Activated T-cell treated with anti-CD3 and anti-CD28 coated beads, Interleukin-2, amount 50 U/mL, for 1 hour (primary cell): Measurements from ENCODE around the gene MYBPHL.
A peak's percentile ranks its signal among the peaks of the same experiment; 100 is the strongest.

Experiments used
- DNase-seq: peaks from one replicate; pipeline ENCODE4 v3.0.0-alpha.2; 2020

The MYBPHL gene

DNA sequence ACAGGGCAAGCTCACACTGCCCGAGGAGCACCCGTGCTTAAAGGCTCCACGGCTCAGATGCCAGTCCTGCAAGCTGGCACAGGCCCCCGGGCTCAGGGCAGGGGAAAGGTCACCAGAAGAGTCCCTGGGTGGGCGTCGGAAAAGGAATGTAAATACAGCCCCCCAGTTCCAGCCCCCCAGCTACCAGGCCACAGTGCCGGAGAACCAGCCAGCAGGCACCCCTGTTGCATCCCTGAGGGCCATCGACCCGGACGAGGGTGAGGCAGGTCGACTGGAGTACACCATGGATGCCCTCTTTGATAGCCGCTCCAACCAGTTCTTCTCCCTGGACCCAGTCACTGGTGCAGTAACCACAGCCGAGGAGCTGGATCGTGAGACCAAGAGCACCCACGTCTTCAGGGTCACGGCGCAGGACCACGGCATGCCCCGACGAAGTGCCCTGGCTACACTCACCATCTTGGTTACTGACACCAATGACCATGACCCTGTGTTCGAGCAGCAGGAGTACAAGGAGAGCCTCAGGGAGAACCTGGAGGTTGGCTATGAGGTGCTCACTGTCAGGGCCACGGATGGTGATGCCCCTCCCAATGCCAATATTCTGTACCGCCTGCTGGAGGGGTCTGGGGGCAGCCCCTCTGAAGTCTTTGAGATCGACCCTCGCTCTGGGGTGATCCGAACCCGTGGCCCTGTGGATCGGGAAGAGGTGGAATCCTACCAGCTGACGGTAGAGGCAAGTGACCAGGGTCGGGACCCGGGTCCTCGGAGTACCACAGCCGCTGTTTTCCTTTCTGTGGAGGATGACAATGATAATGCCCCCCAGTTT lies 56.1 kb downstream of the MYBPHL start:
- no peak for DNase-seq

DNA sequence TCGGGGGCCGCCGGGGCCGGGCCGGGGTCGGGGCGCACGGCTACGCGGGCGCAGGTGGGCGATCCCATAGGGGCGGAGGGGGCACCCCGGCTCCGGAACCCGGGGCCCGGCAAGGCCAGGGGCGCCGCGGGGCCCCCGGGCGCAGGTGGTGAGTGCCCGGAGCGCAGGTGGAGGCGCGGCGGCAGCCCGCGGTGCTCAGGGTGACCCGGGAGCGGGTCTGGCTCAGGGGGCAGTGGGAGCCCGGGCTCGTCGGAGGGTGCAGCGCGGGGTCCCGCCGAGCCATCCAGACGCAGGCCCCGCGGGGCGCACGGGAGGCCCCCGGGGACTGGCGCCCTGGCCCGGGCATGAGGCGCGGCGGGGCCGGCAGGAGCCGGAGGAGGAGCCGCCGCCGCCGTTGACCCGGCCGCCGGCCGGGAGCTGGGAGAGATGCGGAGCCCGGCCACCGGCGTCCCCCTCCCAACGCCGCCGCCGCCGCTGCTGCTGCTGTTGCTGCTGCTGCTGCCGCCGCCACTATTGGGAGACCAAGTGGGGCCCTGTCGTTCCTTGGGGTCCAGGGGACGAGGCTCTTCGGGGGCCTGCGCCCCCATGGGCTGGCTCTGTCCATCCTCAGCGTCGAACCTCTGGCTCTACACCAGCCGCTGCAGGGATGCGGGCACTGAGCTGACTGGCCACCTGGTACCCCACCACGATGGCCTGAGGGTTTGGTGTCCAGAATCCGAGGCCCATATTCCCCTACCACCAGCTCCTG lies 57.0 kb downstream of the MYBPHL start:
- no peak for DNase-seq

DNA sequence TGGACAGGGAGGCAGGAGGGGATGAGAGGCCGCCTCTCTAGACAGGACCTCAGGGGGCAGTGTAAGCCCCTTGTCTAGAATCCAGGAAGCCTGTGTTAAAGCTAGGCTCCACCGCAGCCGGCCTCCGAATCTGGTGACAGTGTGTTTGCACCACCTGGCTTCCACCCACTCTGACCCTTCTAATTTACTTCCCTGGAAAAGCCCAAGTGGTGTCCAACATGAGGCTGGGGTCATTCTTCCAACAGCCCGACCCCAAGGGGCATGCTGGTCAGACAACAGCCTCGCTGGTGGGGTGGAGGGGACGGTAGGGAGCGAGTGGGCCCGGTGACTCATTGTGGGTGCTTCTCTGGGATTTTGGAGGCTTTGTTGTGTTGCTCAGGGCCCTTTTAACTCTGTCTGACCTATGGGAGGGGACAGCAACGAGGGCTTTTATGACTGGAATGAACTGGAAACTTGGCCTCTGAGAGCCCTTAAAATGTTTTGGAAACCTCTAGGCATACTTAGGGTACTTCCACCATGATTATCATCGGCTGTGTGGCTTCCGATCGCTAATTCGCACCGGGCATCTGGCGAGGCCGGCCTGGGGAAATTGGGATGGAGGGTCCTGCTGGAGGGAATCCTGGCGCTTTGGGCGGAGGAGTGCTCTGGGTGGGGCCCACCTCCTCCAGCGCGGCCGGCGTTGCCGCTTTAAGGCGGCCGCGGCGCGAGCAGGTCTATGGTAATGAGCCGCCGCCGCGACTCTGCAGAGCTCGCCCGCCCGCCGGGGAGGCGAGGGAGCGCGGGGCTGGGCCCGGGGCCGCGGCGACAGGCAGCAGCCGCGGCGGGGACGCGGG lies 57.8 kb downstream of the MYBPHL start, which contains the start of gene CELSR2:
TSS of gene CELSR2 (plus strand) at position 743 of the 833 bp plus-strand sequence. CDS start 541 bp downstream, outside the sequence.
- DNase-seq = peak; percentile 69

DNA sequence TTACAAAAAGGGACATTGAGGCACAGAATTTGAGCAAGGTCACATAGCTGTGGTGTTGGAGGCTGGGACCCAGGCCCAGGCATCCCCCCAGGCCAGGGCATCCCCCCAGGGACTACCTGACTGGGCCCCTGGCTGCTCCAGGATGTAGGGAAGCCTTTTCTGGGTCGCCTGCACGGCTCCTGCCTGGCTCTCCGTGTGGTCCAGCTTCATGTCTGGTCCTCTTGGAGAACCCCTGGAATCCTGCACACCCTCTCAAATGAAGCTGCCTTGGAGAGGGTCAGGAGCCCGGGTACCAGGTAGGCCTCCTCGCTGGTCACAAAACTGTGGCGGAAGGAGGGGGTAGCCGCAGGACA lies 58.4 kb downstream of the MYBPHL start:
- DNase-seq = no peak

DNA sequence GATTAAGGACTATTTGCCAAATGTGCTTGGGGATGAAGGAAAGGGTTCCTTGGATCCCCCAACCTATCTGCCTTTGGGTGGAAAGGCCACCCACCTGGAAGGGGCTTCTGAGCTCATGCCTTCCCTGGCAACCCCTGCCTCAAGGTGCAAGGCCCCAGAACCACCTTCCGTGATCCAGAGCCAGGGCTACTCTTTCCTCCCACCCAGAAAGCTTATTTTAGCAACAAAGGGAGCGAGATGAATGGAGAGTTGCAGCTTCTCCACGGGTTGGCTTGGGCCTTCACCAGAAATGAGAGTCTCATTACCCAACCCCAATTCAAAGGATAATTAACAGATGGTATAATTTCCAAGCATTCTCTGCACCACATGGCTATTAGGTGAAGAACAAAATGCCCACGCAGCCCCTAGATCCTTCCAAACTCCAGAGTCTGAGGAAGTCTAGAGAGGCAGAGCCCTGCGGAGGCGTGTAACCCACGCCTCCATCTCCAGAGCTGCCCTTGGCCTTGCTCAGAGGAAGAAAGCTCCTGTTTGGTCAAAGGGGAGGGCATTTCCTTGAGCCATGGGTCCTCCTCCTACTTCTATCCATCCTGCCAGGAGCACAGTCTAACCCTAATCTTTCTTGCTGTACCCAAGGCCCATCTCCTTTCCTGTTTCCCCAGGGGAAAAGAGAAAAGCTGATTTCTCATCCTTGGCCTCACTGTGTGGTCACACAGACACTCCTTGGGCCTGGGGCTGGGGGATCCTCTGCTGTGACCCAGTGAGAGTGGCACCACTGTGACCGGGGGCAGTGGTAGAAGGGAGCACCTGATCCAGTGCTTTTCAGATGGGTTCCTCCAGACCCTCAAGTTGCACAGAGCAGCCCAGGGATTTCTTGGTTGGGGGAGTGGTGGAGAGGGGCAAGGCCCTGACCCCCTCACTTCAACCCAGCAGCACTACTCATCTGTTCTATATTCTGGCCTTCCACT lies 59.1 kb downstream of the MYBPHL start:
- DNase-seq = no peak

DNA sequence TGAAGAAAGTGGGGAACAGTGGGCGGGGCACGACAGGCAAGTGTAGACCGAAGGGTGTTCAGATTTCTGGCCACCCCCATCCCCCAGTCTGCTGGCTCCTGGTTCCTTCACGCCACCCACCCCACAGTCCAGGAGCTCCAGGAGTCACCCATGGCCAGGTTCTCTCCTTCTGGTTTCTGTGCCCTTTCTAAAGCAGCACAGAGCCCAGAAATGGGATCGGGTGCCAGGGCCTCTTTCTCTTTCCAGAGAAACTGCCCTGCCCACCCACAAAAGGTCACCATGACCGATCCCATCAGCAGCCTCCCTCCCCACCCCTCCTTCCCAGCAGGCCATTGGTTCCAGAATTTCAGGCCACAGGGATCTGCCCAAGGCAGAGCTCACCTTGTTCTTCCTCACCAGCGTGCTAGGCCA lies 60.7 kb downstream of the MYBPHL start:
- DNase-seq = no peak

DNA sequence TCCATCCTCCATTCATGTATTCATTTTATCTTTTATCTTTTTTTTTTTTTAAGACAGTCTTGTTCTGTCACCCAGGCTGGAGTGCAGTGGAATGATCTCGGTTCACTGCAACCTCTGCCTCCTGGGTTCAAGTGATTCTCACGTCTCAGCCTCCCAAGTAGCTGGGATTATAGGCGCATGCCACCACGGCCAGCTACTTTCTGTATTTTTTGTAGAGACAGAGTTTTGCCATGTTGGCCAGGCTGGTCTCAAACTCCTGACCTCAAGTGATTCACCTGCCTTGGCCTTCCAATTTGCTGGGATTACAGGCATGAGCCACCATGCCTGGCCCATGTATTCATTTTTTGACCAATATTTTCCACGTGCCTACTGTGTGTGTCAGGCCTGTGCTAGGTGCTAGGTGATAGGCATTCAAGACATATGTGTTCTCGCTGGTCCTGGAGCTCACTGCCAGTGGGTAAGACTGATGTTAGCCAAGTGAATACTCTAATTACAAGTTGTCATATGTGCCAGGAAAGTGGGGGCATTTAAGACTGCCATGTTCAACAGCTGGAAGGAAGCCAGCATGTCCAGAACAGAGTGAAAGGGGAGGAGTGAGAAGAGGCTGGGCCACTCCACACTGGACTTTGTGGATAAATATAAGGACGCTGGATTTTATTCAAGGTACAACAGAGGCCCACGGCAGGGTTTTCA lies 62.8 kb downstream of the MYBPHL start:
- no peak for DNase-seq

DNA sequence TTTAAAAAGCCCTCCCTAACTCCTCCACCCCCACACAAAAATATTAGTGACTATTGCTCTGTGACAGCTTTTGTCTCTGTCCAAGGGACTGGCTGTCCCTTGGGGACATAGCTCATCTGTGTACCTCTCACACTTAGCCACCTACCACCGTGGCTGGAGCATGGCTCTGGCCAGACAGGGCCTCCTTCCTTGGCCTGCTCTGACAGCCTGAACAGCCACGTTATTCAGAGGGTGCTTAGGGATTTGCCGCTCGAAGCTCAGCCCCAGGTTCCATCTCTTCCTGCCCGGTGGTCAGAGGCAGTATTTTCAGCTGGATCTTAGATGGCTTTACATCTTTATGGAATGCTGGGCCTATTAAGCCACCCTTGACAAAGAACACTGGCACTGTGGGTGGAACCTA lies 63.6 kb downstream of the MYBPHL start:
- DNase-seq = no peak

DNA sequence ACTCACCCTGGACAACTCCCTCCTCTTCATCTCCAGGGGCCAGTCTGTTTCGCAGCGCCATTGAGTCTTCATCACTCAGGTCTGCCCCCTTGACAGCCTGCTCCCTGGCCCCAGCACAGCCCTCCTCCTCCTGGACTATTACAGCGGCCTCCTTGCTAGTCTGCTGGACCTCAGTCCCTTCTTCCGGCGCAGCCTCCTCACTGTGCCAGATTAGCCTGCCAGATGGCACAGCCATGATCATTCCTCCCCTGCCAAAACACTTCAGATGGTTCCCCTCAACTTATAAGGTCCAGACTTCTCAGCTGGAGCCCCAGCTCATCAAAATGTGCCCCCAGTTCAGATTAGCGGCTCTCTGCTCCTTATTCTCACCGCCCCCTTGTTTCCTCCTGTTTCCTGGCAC lies 64.4 kb downstream of the MYBPHL start:
- DNase-seq = no peak
